Trophoblast cell (in vitro differentiated cells and primary cell): ENCODE measurements around the gene PTPRO.
"Not testable (repeated sequence)": the region's sequence is repeated elsewhere in the genome, so short reads cannot be mapped to it uniquely, and the experiment has no call there.

ENCODE experiments used
- DNase-seq, 2 donors: peaks; one replicate each; pipeline ENCODE4 v3.0.0-alpha.2; 2016
- H2AFZ ChIP-seq: 2 replicates; pipeline ENCODE4 v1.6.1; 2013; ENCODE audit warnings: low read length, moderate library complexity, mild to moderate bottlenecking; ENCODE audit not compliant: insufficient read depth, poor library complexity
- H2AK5ac ChIP-seq: 2 replicates; pipeline ENCODE4 v1.6.1; 2013; ENCODE audit warnings: mild to moderate bottlenecking, low read length
- H2BK120ac ChIP-seq: 2 replicates; pipeline ENCODE4 v1.6.1; 2013; ENCODE audit warnings: low read length, mild to moderate bottlenecking, moderate library complexity; ENCODE audit not compliant: insufficient read depth, poor library complexity
- H2BK12ac ChIP-seq: 2 replicates; pipeline ENCODE4 v1.6.1; 2013; ENCODE audit warnings: mild to moderate bottlenecking, low read length, moderate library complexity
- H2BK5ac ChIP-seq: 2 replicates; pipeline ENCODE4 v1.6.1; 2013; ENCODE audit warnings: low read length, low read depth, moderate library complexity, mild to moderate bottlenecking; ENCODE audit not compliant: poor library complexity
- H3K14ac ChIP-seq: 2 replicates; pipeline ENCODE4 v1.6.1; 2013; ENCODE audit warnings: mild to moderate bottlenecking, low read length
- H3K18ac ChIP-seq: 2 replicates; pipeline ENCODE4 v1.6.1; 2013; ENCODE audit warnings: mild to moderate bottlenecking, low read length
- H3K23ac ChIP-seq: 2 replicates; pipeline ENCODE4 v1.6.1; 2013; ENCODE audit warnings: low read length
- H3K27ac ChIP-seq: 2 replicates; pipeline ENCODE4 v1.5.1; 2013; ENCODE audit warnings: low read depth, mild to moderate bottlenecking, inconsistent platforms, low read length, moderate library complexity
- H3K27me3 ChIP-seq: 2 replicates; pipeline ENCODE4 v1.6.1; 2013; ENCODE audit warnings: inconsistent platforms, mild to moderate bottlenecking, low read length, moderate library complexity; ENCODE audit not compliant: insufficient read depth
- H3K36me3 ChIP-seq, 2 experiments: 1 replicate in 1 of 2; 2 replicates in 1 of 2; pipeline ENCODE4 v1.6.1; 2013; ENCODE audit warnings: low read length in 2 of 2, mild to moderate bottlenecking in 2 of 2, moderate library complexity in 1 of 2; ENCODE audit not compliant: insufficient read depth in 2 of 2, control insufficient read depth in 1 of 2
- H3K4ac ChIP-seq: 2 replicates; pipeline ENCODE4 v1.6.1; 2013; ENCODE audit warnings: low read depth, mild to moderate bottlenecking, low read length, moderate library complexity
- H3K4me1 ChIP-seq, 2 experiments: 1 replicate in 1 of 2; 2 replicates in 1 of 2; pipeline ENCODE4 v1.6.1; 2013; ENCODE audit warnings: low read length in 2 of 2, mild to moderate bottlenecking in 2 of 2, moderate library complexity in 1 of 2; ENCODE audit not compliant: insufficient read depth in 2 of 2, control insufficient read depth in 1 of 2
- H3K4me2 ChIP-seq: 2 replicates; pipeline ENCODE4 v1.6.1; 2013; ENCODE audit warnings: inconsistent platforms, mild to moderate bottlenecking, low read length, moderate library complexity
- H3K4me3 ChIP-seq: 2 replicates; pipeline ENCODE4 v1.5.1; 2013; ENCODE audit warnings: mild to moderate bottlenecking, low read depth, low read length, inconsistent platforms
- H3K79me1 ChIP-seq: one replicate; pipeline ENCODE4 v1.6.1; 2013; ENCODE audit warnings: low read length
- H3K79me2 ChIP-seq: 2 replicates; pipeline ENCODE4 v1.6.1; 2013; ENCODE audit warnings: low read length, mild to moderate bottlenecking; ENCODE audit not compliant: control insufficient read depth, insufficient read depth, poor library complexity
- H3K9ac ChIP-seq: 2 replicates; pipeline ENCODE4 v1.6.1; 2013; ENCODE audit warnings: mild to moderate bottlenecking, low read length
- H3K9me3 ChIP-seq: 2 replicates; pipeline ENCODE4 v1.6.1; 2013; ENCODE audit warnings: low read depth, mild to moderate bottlenecking, control low read depth, inconsistent platforms, low read length; ENCODE audit not compliant: insufficient read depth
- H4K12ac ChIP-seq: 2 replicates; pipeline ENCODE4 v1.6.1; 2013; ENCODE audit warnings: low read depth, mild to moderate bottlenecking, low read length, moderate library complexity
- H4K8ac ChIP-seq: 2 replicates; pipeline ENCODE4 v1.6.1; 2013; ENCODE audit warnings: low read depth, mild to moderate bottlenecking, low read length, moderate library complexity
- H4K91ac ChIP-seq: one replicate; pipeline ENCODE4 v1.6.1; 2013; ENCODE audit warnings: low read depth, mild to moderate bottlenecking, low read length, moderate library complexity
- WGBS: extraction: QIAGEN DNeasy Blood & Tissue Kit; methylation state at CpG from one replicate; pipeline ENCODE4 v1.1.7; 2013; ENCODE audit warnings: missing lambda C conversion rate; ENCODE audit not compliant: insufficient read length, insufficient coverage; ENCODE audit errors: extremely low coverage; 5-methylcytosine and 5-hydroxymethylcytosine counted together

Gene PTPRO

GRCh38 chr12:15616495-15616894, 294.2 kb downstream of the PTPRO start:
- not testable (repeated sequence) for DNase-seq, H4K12ac ChIP-seq, H3K4me3 ChIP-seq, H2BK120ac ChIP-seq, H3K27me3 ChIP-seq, H3K79me2 ChIP-seq, H2AK5ac ChIP-seq, H3K14ac ChIP-seq, H4K91ac ChIP-seq, H3K4me2 ChIP-seq, H3K27ac ChIP-seq, H3K9ac ChIP-seq, H3K4me1 ChIP-seq, H2BK5ac ChIP-seq, H3K36me3 ChIP-seq, H3K4ac ChIP-seq, H3K18ac ChIP-seq, H3K23ac ChIP-seq, H4K8ac ChIP-seq, H3K79me1 ChIP-seq, H3K9me3 ChIP-seq, H2AFZ ChIP-seq, H2BK12ac ChIP-seq
- no CpG with 5 or more reads among the region's 8 CpGs for WGBS

DNA sequence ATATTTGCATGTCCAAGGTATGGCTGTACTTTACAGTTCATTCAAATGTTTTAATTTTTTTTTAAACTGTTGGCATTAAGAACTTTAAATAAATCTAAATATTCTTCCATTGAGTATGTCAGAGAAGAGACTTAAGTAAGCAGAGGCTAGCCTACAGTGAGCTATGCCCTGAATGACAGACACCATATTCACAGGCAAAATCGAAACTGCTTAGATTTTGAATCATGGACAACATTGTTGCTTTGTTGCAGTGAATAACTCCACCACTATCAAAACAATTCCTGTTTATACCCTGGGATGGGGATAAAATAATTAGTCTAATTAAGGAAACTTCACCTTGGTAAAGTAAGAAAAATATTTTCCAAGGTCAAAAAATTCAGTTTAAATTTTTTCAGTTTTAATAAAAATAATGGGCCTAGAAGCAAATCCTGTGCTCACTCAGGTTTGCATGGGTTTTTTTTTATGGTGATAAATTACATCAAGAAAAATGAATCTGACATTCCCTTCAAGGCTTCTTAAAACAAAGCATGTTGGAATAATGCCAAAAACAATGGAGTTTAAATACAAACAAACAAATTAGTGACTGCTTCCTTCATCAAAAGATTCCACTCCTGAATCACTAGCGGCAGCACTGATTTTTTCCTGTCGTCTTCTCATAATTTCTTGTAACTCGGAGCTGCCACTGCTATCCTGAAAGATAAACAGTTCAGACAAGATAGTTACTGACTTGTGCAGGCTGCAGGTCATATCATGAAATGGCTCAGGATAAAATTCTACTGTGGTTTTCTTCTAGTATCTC, 298.6 kb downstream of the PTPRO start:
- no peak overlapping the region for H2BK12ac ChIP-seq
- no peaks in the 10 kb centered on the region for H3K27me3 ChIP-seq

GRCh38 chr12:15625075-15625474, 302.8 kb downstream of the PTPRO start:
- no peak for DNase-seq
- H4K91ac ChIP-seq, result no peak overlapping the region
- H3K9me3 ChIP-seq, result no peaks in the 10 kb centered on the region
- peaks cover 0 to 2% of the 10 kb centered on the region in 2 experiments for H3K4me1 ChIP-seq
- H3K79me2 ChIP-seq, result no peaks in the 10 kb centered on the region
- H3K36me3 ChIP-seq, result no peaks in the 10 kb centered on the region
- H3K4me2 ChIP-seq, result no peak overlapping the region
- H3K9ac ChIP-seq, result no peak overlapping the region
- H4K12ac ChIP-seq, result no peak overlapping the region
- no peak overlapping the region for H3K18ac ChIP-seq
- no peak overlapping the region for H3K27ac ChIP-seq
- no peak overlapping the region for H3K23ac ChIP-seq
- no peak overlapping the region for H2BK120ac ChIP-seq
- no peak overlapping the region for H3K4me3 ChIP-seq
- peaks cover 2% of the 10 kb centered on the region for H3K79me1 ChIP-seq
- WGBS, result no CpG with 5 or more reads among the region's 2 CpGs
- no peak overlapping the region for H3K14ac ChIP-seq
- H3K27me3 ChIP-seq, result no peaks in the 10 kb centered on the region
- no peak overlapping the region for H2BK12ac ChIP-seq
- H2AK5ac ChIP-seq, result no peak overlapping the region
- H2BK5ac ChIP-seq, result no peak overlapping the region
- H2AFZ ChIP-seq, result no peak overlapping the region
- H4K8ac ChIP-seq, result no peak overlapping the region
- no peak overlapping the region for H3K4ac ChIP-seq

More for the DNA sequence above, 298.6 kb downstream of the PTPRO start:
- Histone ChIP-seq H3K79me2 (no peaks in the 10 kb centered on the region), H2BK5ac (no peak overlapping the region), H3K9me3 (peaks cover 2% of the 10 kb centered on the region), H3K79me1 (no peaks in the 10 kb centered on the region), H3K4me1 (no peaks in the 10 kb centered on the region), H4K12ac (no peak overlapping the region), H3K18ac (no peak overlapping the region), H2BK120ac (no peak overlapping the region), H2AFZ (no peak overlapping the region), H4K8ac (no peak overlapping the region), H3K23ac (no peak overlapping the region), H3K4ac (no peak overlapping the region), H3K36me3 (no peaks in the 10 kb centered on the region), H3K14ac (no peak overlapping the region), H4K91ac (no peak overlapping the region), H3K9ac (no peak overlapping the region), H3K4me3 (no peak overlapping the region), H3K27ac (no peak overlapping the region), H2AK5ac (no peak overlapping the region), H3K4me2 (no peak overlapping the region)
- no CpG with 5 or more reads among the region's 4 CpGs for whole genome bisulfite sequencing
- DNase-seq, result no peak

GRCh38 chr12:15627995-15628945, 306.0 kb downstream of the PTPRO start:
- Histone ChIP-seq H2AFZ (no peak overlapping the region), H3K9me3 (no peaks in the 10 kb centered on the region), H3K23ac (no peak overlapping the region), H3K4me1 (peaks cover 2 to 4% of the 10 kb centered on the region in 2 experiments), H3K79me1 (peaks cover 4% of the 10 kb centered on the region), H4K91ac (peak overlapping the region; percentile 14), H4K12ac (no peak overlapping the region), H3K4me3 (no peak overlapping the region), H2BK5ac (no peak overlapping the region), H2BK120ac (no peak overlapping the region), H4K8ac (no peak overlapping the region), H3K27ac (peak overlapping the region; percentile 73), H3K18ac (no peak overlapping the region), H3K27me3 (no peaks in the 10 kb centered on the region), H3K4me2 (no peak overlapping the region), H3K79me2 (no peaks in the 10 kb centered on the region), H3K9ac (no peak overlapping the region), H3K4ac (no peak overlapping the region), H3K36me3 (no peaks in the 10 kb centered on the region), H2BK12ac (peak overlapping the region; percentile 84), H3K14ac (no peak overlapping the region), H2AK5ac (no peak overlapping the region)
- DNase-seq, result peak in 1 of 2 donors; percentile 9
- WGBS, result no CpG with 5 or more reads among the region's 4 CpGs
